NCI-H2227 treated with DMSO at 0.1 percent for 48 hours (cell line): ENCODE results near the gene SOCS6.
"Not testable (repeated sequence)": the region's sequence is repeated elsewhere in the genome, so short reads cannot be mapped to it uniquely, and the experiment has no call there.

Experiments
- DNase-seq: peaks from one replicate; lab custom pipeline; 2025; lab: John Stamatoyannopoulos, UW

SOCS6 gene, protein sequence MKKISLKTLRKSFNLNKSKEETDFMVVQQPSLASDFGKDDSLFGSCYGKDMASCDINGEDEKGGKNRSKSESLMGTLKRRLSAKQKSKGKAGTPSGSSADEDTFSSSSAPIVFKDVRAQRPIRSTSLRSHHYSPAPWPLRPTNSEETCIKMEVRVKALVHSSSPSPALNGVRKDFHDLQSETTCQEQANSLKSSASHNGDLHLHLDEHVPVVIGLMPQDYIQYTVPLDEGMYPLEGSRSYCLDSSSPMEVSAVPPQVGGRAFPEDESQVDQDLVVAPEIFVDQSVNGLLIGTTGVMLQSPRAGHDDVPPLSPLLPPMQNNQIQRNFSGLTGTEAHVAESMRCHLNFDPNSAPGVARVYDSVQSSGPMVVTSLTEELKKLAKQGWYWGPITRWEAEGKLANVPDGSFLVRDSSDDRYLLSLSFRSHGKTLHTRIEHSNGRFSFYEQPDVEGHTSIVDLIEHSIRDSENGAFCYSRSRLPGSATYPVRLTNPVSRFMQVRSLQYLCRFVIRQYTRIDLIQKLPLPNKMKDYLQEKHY

DNA sequence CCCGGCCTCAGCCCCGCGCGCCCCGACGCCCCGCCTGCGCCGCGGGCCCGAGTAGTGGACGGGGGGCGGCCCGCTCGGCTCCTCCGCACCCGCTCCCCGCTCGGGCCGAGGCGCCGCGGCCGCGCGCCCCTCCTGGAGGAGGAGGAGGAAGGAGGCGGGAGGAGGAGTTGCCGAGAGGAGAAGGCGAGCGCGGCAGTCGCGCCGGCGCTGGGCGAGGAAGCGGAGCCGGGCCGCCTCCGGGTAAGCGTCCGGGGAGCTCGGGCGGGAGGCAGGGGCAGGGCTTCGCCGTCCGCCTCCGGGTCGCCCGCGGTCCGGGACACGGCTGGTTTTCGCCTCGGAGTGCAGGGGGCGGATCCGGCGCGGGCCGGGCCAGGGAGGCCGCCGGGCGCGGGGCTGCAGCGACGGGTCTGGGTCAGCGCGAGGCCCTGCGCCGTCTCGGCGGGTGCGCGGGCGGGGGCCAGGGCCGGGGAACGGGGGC lies at the start of gene SOCS6:
Gene SOCS6 (plus strand): TSS at position 195 of the 478 bp plus-strand sequence. CDS start 35,624 bp downstream, outside the sequence.
- DNase-seq, result peak; percentile 5

DNA sequence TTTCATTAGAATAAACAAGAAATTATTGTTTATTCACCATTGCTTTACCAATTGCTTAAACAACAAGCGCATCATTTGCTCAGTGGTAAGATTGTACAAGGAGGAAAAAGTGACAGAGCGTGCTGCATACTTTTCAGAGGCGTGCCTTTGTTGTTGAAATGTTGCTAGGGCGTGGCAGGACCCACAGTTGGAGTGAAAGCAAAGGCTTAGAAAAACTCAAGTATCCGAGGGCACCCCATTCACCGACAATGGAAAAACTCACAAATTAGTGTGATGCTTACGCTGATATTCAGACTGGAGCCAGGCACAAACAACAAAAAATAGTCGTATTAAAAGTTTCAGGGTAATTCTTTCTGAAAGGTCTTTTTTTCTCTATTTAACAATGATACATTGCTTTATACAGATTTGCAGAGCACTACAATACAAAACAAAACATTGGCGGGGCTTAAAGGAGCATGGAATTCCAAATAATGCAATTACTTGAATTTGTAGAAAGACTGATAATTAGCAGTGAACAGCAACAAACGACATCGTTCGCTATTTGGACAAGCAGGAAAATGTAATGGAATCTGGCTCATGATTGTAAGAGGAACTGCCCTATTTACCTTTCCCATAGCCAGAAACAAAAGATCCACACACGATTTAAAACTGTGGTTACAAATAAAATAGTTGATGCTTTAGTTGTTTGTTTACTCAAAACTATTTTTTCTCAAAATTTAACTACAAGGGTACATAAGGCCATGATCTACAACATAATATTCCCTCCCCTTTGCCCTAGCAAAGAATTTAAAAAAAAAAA lies 45.5 kb upstream of the SOCS6 start:
- DNase-seq, result no peak

DNA sequence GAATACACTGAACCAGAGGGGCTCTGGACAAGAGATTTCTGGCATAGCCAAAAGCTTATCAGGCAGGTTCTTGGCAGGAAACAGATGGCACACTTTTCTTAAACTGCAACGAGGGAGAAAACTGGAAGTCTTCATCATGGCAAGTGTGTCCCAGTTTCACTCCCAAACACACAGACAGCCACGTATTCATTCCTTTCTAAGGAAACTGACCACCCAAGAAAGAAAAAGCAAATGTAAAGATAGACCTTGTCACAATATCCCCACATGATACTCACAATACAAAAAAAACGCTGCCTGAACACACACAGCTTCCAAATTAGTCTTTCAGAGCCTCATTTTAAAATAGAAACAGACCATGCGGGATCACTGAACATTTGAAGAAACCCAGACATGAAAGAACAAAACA lies 42.8 kb upstream of the SOCS6 start:
- DNase-seq, result no peak

DNA sequence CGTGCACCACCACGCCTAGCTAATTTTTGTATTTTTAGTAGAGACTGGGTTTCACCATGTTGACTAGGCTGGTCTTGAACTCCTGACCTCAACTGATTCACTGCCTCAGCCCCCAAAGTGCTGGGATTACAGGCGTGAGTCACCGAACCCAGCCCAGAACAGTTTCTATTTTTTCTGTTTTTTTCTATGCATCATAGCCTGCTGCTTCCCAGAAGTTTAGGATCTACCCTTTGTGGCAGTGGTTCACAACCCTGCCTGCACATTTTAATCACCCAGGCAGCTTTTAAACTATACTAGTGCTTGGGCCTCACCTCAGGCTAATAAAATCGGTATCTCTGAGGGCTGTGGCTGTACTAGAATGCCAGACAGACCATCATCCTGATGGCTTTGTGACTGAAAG lies 39.7 kb upstream of the SOCS6 start:
- DNase-seq, result no peak

DNA sequence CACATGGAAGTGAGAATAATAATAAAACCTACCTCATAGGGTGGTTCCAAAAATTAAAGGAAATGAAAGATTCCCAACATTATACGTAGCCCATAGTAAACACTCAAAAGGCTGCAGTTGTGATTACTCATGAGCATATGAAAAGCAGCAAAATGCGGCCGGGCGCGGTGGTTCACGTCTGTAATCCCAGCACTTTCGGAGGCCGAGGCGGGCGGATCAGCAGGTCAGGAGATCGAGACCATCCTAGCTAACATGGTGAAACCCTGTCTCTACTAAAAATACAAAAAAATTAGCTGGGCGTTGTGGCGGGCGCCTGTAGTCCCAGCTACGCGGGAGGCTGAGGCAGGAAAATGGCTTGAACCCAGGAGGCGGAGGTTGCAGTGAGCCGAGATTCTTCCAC lies 39.0 kb upstream of the SOCS6 start:
- not testable (repeated sequence) for DNase-seq

DNA sequence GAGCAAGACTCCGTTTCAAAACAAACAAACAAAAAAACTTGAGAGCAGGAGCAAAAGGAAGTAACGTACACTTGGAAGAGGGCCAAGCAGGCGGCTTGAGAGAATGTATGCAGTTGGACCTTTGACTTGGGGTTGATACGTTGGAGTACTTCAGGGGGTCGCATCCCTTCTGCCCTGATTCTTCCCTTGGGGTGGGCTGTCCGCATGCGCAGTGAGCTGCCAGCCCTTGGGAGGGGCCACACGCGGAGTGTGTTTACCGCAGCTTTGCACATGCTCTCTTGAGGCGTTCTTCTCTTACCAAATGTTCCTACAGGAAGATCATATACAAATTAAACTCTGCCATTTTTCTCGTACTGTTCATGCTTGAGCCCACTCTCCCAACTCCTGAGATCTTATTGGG lies 38.1 kb upstream of the SOCS6 start:
- DNase-seq, result no peak

DNA sequence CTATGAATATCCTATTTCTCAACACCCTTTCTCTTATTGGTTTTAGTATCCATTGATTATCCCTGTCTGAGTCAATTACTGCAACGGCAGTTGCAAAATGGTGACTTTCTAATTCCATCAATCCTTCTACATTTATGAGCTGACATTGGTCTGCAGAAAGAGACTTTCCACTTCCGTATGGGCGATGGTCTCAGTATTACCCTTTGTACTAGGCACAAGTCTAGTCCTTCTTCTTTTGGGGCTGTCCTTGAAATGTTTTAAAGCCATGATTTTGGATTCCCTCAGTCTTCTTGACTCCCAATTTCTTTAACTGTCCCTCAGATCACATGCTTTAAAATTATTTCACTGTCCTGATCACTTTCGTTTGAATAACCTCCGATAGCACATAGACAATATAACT lies 32.7 kb upstream of the SOCS6 start:
- DNase-seq, result no peak

DNA sequence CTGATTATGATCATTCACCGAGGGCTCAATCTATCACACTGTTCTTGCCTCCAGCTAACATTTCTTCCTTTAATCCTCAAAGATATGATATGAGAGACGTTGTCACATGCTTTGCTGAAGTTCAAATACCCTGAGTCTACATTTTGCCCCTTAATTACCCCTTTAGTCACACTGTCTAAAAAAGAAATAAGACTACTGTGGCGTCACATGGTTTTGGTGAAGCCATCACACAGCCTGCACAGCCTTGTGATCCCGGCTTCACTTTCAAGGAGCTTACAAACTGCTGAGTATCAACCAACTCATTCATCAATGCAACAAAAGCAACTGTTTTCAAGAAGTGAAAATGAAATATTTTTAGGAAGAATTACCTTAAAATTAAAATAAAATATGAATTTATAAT lies 31.9 kb upstream of the SOCS6 start:
- DNase-seq, result no peak

DNA sequence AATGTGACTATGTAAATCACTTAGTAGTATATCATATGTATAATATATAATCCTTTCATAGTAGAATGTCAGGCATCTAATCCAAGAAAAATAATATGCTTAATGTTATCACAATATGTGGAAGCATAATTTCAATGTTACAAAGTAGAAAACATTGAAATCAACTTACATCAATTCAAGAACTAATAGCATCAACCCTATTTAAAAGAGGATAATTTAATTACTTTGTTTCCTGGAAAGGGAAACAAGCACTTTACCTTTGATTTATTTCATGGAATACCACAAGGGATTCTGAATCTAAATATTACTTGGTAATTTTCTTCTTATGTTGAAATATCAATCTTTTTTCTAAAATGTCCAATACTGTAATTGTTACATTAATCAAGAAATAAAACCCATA lies 30.6 kb upstream of the SOCS6 start:
- no peak for DNase-seq

DNA sequence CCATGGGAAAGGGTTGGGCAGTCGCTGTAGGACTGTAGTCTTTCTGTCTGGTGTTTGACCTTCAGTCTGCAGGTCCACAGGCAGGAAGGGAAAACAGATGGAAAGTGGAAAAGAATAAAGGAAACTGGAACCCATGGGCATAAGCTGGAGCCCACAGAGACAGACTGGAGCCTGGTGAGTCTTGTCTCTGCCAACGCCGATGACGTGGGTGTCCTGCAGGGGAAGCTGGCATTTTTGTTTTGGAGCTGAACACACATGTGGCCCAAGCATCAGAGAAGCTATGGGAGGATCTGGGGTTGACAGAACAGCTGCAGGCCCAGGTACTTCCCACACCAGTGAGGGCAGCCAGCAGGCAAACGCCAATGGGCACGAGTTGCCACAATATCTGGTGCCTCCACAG lies 28.2 kb upstream of the SOCS6 start:
- no peak for DNase-seq

DNA sequence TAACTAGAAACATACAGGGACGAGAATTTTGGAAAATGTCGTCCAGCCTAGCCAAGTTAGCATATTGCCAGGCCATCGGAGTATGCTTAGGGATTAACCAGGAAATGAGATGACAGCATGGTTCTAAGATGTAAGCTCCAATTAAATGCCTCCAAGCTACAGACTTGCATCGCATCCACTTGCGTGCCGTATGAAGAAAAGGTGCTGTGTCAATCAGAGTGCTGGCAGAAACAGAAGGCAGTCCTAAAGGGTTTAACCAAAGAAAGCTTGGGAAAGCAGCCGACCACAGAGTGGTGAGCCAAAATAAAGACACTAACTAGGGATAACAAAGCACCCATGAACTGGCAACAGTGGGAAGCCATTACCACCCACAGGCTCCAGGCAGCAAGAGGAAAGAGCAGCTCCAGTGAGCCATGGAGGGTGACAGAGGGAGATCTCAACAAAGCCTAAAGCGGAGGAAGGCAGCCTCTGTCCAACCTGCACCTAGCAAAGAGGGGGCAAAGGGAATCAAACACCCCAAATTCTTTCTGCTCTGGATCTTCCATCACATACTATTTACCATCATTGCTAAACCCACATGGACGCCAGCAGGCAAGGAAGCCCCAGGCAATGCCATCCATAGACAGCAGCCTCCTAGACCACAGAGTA lies 27.6 kb upstream of the SOCS6 start:
- no peak for DNase-seq

DNA sequence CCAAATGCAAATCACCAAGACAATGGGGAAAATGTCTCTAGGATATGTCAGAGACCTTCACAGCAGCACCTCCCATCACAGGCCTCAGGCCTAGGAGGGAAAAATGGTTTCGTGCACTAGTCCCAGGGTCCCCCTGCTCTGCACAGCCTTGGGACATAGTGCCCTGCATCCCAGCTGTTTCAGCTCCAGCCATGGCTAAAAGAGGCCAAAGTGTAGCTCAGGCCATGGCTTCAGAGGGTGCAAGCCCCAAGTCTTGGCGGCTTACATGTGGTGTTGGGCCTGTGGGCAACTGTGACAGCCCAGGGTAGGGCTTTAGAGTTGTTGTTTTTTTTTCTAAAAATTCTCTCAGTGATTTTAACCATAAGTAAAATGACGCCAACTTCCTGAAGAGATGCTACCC lies 25.5 kb upstream of the SOCS6 start:
- DNase-seq, result no peak

DNA sequence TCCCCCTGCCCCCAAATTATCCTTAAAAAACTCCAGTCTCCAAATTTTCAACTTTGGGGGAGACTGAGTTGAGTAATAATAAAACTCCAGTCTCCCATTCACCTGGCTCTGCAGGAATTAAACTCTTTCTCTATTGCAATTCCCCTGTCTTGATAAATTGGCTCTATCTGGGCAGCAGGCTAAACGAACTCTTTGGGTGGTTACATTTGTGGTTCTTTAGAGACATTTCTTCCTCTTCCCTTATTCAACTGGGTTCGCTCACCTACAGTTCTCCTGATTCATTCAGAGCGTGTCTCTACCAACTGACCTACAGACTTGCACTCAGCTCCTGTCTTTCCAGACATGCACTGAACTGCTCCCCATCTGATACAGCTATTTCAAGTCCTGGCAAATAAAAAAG lies 17.1 kb upstream of the SOCS6 start:
- DNase-seq, result no peak

DNA sequence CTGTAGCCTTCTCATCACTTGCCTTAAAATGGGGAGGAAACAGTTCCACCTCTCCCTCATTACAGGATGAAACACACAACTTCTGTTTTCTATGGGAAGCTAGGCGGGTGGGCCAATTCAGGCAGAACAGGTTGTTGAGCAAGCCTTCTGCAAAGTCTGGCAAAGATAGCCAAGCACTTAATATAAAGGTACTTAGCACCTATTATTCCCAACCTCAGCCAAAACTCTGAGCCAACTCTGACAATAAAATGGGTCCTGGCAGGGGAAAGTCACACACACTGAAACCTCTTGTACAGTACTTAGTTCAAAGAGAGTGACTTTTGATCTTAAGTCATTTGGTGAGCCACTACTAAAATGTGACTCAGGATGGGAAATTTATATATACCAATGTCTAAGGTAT lies 15.8 kb upstream of the SOCS6 start:
- no peak for DNase-seq

DNA sequence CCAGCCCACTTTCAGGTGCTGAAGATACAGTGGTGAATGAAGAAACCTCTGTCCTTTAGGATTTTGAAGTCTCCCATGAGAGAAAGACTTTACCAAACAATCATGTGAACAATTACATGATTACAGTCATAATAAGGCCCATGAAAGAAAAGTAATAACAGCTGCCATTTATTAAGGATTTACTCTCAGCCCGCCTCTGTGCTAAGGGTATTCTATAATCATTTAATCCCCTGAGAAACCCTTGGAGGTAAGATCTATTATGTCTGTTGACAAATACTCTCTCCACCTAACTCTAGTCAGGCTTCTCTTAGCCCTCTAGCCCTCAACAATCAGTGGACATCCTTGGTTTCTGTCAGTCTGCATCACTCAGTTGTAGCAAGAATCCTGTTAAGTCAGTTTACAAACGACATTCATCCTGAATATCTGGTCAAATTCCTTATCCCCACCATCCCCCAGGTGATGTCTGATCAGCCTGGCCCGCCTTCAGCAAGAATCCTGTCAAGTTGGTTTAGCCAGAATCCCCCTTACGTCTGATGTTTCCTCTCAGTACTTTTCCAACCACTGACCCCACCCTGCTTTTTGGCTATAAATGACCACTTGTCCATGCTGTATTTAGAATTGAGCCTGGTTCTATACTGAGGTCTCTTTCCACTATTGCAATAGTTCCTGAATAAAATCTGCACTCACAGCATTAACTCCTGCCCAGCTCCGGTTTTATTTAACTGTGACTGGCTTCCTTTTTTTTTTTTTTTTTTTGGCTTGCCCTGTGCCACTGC lies 12.2 kb upstream of the SOCS6 start:
- DNase-seq, result no peak

DNA sequence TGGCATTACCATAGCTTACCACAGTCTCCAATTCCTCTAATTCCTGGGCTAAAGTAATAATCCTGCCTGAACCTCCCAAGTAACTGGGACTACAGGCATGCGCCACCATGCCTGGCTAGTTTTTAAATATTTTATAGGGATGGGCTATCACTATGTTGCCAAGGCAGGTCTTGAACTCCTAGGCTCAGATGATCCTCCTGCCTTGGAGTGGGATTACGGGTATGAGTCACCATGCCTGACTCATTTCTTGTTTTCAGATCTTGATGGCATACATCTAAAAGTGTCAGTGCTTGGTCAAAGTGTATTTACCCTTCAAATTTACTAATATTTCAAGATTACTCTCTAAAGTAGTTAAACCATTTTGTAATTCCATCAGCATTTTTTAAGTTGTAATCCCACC lies 9.4 kb upstream of the SOCS6 start:
- no peak for DNase-seq

DNA sequence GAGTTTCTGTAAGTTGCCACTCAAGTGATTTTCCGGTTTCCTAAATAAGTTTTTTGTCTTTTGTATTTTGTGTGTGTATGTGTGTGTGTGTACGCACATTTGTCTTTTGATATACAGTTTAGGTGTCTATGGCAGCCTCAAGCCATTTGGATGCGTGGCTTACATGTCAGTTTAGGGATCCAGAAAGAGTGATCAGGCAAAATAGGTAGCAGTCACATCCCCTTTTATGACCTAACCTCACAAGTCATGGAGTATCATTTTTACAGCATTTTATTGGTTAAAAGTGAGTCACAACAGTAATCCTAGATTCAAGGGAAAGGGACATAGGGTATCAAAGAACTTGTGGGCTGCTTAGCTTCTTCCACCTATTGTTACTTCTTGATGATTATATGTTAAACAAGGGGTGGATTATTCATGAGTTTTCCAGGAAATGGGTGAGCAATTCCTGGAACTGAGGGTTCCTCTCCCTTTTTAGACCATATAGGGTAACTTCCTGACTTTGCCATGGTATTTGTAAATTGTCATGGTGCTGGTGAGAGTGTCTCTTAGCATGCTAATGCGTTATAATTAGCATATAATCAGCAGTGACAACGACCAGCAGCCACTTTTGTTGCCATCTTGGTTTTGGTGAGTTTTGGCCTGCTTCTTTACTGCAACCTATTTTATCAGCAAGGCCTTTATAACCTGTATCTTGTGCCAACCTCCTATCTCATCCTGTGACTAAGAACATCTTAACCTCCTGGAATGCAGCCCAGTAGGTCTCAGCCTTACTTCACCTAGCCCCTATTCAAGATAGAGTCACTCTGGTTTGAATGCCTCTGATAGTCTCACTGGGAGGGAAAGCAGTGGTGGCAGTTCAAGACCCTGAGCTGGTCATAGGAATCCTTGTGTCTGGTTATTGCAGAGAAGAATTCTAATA lies 8.6 kb upstream of the SOCS6 start:
- DNase-seq, result no peak

DNA sequence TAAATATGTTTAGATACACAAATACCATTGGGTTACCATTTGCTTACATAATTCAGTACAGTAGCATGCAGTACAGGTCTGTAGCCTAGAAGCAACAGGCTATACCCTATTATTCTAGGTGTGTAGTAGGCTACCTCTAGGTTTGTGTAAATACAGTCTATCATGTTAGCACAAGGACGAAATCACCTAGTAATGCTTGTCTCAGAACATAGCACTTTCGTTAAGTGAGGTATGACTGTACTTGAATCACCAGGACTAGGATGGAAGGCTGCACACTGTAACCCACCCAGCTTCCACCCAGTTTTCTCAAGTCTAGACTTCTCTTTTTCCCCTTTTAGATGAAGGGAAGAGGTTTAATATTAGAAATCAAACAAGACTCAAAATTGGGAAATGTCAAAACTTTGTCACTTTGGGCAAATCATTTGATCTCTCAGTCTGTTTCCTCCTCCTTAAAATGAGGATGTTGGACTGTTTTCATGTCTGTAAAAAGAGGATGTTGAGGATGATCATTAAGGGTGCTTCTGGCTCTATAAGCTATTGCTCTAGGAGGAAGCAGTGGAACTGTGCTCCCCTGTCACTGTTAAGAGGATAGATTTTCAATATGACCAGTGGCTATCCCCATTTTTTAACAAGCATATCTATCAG lies 3.7 kb upstream of the SOCS6 start:
- no peak for DNase-seq

DNA sequence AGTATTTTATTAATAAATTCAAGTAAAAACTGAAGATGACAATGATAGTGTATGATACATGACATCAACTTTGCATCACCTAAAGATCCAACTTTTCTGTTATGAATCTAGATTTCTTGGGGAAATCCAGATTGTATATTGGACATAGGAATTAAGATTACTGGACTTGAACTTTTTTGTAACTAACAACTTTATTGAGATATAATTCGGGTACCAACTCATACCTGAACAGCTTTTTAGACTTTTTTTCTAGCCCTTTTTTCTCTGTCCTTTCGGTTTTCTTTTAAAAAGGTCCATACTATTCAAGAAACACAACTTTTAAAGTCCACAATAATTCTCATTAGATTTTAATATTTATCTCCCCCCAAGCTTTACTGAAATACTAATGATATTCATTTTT lies 1.1 kb upstream of the SOCS6 start:
- DNase-seq, result no peak
